GM18519 (cell line): ENCODE data around the gene CDC42.

Source experiments
- ATAC-seq: cut with Tn5 transposase; IDR thresholded peaks from one replicate; pipeline ENCODE4 v1.9.1; 2021; ENCODE audit warnings: mild to moderate bottlenecking, moderate library complexity; ENCODE audit not compliant: unreplicated experiment, low FRiP score

Gene CDC42

GRCh38 chr1:22123901-22124404 lies 71.4 kb downstream of the CDC42 start:
- no peak for ATAC-seq

- no peak for ATAC-seq
Measured at GRCh38 chr1:22124592-22125229, 72.2 kb downstream of the CDC42 start.

- no peak for ATAC-seq
Measured at GRCh38 chr1:22126531-22126930, 74.0 kb downstream of the CDC42 start.

- no peak for ATAC-seq
Measured at GRCh38 chr1:22127248-22127647, 74.7 kb downstream of the CDC42 start.

- ATAC-seq: no peak
Measured at GRCh38 chr1:22127731-22128130, 75.2 kb downstream of the CDC42 start.

- ATAC-seq: no peak
Measured at GRCh38 chr1:22128392-22128791, 75.9 kb downstream of the CDC42 start.

- ATAC-seq: no peak
Measured at GRCh38 chr1:22129501-22130117, 77.1 kb downstream of the CDC42 start.

GRCh38 chr1:22131062-22131461 lies 78.6 kb downstream of the CDC42 start:
- no peak for ATAC-seq

GRCh38 chr1:22131875-22132486 lies 79.5 kb downstream of the CDC42 start:
- no peak for ATAC-seq

GRCh38 chr1:22132517-22133235 lies 80.2 kb downstream of the CDC42 start:
- ATAC-seq: no peak

GRCh38 chr1:22133247-22133930 lies 80.9 kb downstream of the CDC42 start:
- no peak for ATAC-seq

GRCh38 chr1:22133931-22134324 lies 81.4 kb downstream of the CDC42 start:
- no peak for ATAC-seq

- no peak for ATAC-seq
Measured at GRCh38 chr1:22137004-22137720, 84.7 kb downstream of the CDC42 start.

- ATAC-seq: no peak
Measured at GRCh38 chr1:22139066-22139594, 86.6 kb downstream of the CDC42 start.

GRCh38 chr1:22139817-22140216 lies 87.3 kb downstream of the CDC42 start:
- ATAC-seq: no peak
